WTC11 (cell line): ENCODE measurements around the gene RHBDD1.

Experiments used
- ARID4B ChIP-seq: sonication (generic); formaldehyde crosslinking; IDR thresholded peaks from 2 replicates; pipeline ENCODE4 v1.8.0; 2023; ENCODE audit warnings: missing genetic modification reagents, mild to moderate bottlenecking, borderline replicate concordance
- CTCF ChIP-seq: fragments of 200-600 bp; IDR thresholded peaks from 2 replicates; pipeline ENCODE4 v1.8.0; 2022; ENCODE audit warnings: antibody characterized with exemption
- E2F1 ChIP-seq: sonication (generic); formaldehyde crosslinking; IDR thresholded peaks from 2 replicates; pipeline ENCODE4 v1.8.0; 2022; ENCODE audit warnings: mild to moderate bottlenecking, missing genetic modification reagents
- HMGXB4 ChIP-seq: sonication (generic); formaldehyde crosslinking; IDR thresholded peaks from 2 replicates; pipeline ENCODE4 v1.8.1; 2023; ENCODE audit warnings: mild to moderate bottlenecking, moderate library complexity, missing genetic modification reagents
- IRF2 ChIP-seq: sonication (generic); formaldehyde crosslinking; IDR thresholded peaks from 2 replicates; pipeline ENCODE4 v1.8.0; 2022; ENCODE audit warnings: low read depth, missing genetic modification reagents, borderline replicate concordance
- MAX ChIP-seq: sonication (generic); formaldehyde crosslinking; IDR thresholded peaks from 2 replicates; pipeline ENCODE4 v1.8.0; 2022; ENCODE audit warnings: mild to moderate bottlenecking, missing genetic modification reagents
- MLX ChIP-seq: sonication (generic); formaldehyde crosslinking; IDR thresholded peaks from 2 replicates; pipeline ENCODE4 v1.8.1; 2023; ENCODE audit warnings: mild to moderate bottlenecking, missing genetic modification reagents, moderate library complexity
- NFE2L1 ChIP-seq: sonication (generic); formaldehyde crosslinking; IDR thresholded peaks from 2 replicates; pipeline ENCODE4 v1.8.1; 2023; ENCODE audit warnings: missing genetic modification reagents
- SMAD3 ChIP-seq: sonication (generic); formaldehyde crosslinking; IDR thresholded peaks from 2 replicates; pipeline ENCODE4 v1.8.0; 2022; ENCODE audit warnings: missing genetic modification reagents, mild to moderate bottlenecking, borderline replicate concordance
- SP1 ChIP-seq: sonication (generic); formaldehyde crosslinking; conservative IDR thresholded peaks from 2 replicates; pipeline ENCODE4 v1.8.1; 2022; ENCODE audit warnings: missing genetic modification reagents
- TCF7 ChIP-seq: sonication (generic); formaldehyde crosslinking; IDR thresholded peaks from 2 replicates; pipeline ENCODE4 v1.8.0; 2022; ENCODE audit warnings: mild to moderate bottlenecking, low read depth, missing genetic modification reagents, moderate library complexity
- TEAD4 ChIP-seq: sonication (generic); formaldehyde crosslinking; IDR thresholded peaks from 2 replicates; pipeline ENCODE4 v1.8.0; 2022; ENCODE audit warnings: mild to moderate bottlenecking, missing genetic modification reagents

GRCh38 chr2:226818930-226819329, 16.9 kb upstream of the RHBDD1 start:
- no peak for TF ChIP-seq SMAD3
- TF ChIP-seq CTCF = no peak
- no peak for TF ChIP-seq TCF7 (CRISPR knock-in tag)
- no peak for TF ChIP-seq NFE2L1
- TF ChIP-seq MAX (CRISPR knock-in tag) = no peak
- no peak for TF ChIP-seq HMGXB4 (CRISPR knock-in tag)
- no peak for TF ChIP-seq IRF2
- no peak for TF ChIP-seq MLX (CRISPR knock-in tag)
- TF ChIP-seq SP1 = no peak
- no peak for TF ChIP-seq E2F1 (CRISPR knock-in tag)
- no peak for TF ChIP-seq ARID4B (CRISPR knock-in tag)
- no peak for TF ChIP-seq TEAD4 (CRISPR knock-in tag)
